OCI-LY7 (cell line): ENCODE measurements around the gene SNX12. TPM values are rescaled to one million over a fixed set of nuclear protein-coding genes. Genes with fewer than 3 reads are reported as not detected.
A peak's percentile ranks its signal among the peaks of the same experiment; 100 is the strongest.

Experiments used
- BruUV-seq: library from RNA; stranded (reverse); fragments of 400-500 nt; replicated peaks from 2 replicates; lab custom pipeline; 2021; lab: Mats Ljungman, UMichigan
- CTCF ChIA-PET: fragments of 300-600 bp; sonication (Branson Sonifier 250); formaldehyde crosslinking; loops from one replicate; lab custom pipeline; 2022; ENCODE audit warnings: antibody characterized with exemption; ENCODE audit not compliant: unreplicated experiment; lab: Charles Lee
- POLR2A ChIA-PET: fragments of 300-600 bp; sonication (Branson Sonifier 250); formaldehyde crosslinking; loops from one replicate; lab custom pipeline; 2022; ENCODE audit warnings: antibody characterized with exemption; lab: Charles Lee
- DNase-seq: peaks from one replicate; pipeline ENCODE4 v3.0.0-alpha.2; 2015; ENCODE audit warnings: low spot score
- H2AFZ ChIP-seq: fragments of 200-600 bp; sonication (generic), shearing (Covaris generic); 2 replicates; pipeline ENCODE4 v1.6.1; 2014; ENCODE audit warnings: mild to moderate bottlenecking, antibody characterized with exemption, low read length, moderate library complexity
- H3K27ac ChIP-seq: fragments of 200-600 bp; sonication (generic); 2 replicates; pipeline ENCODE4 v1.5.1; 2014; ENCODE audit warnings: mixed run types, low read depth, mild to moderate bottlenecking, moderate library complexity, low read length, inconsistent platforms; ENCODE audit not compliant: poor library complexity, severe bottlenecking
- H3K36me3 ChIP-seq: fragments of 200-600 bp; sonication (generic); 2 replicates; pipeline ENCODE4 v1.6.1; 2014; ENCODE audit warnings: mild to moderate bottlenecking, antibody characterized with exemption, low read length, moderate library complexity, mixed read lengths; ENCODE audit not compliant: insufficient read depth
- H3K4me1 ChIP-seq: fragments of 200-600 bp; sonication (generic); 2 replicates; pipeline ENCODE4 v1.5.1; 2014; ENCODE audit warnings: mild to moderate bottlenecking, low read length; ENCODE audit not compliant: insufficient read depth, poor library complexity, severe bottlenecking
- H3K4me2 ChIP-seq: fragments of 200-600 bp; sonication (generic); 2 replicates; pipeline ENCODE4 v1.6.1; 2014; ENCODE audit warnings: mild to moderate bottlenecking, low read length
- H3K4me3 ChIP-seq: fragments of 200-600 bp; sonication (generic); 2 replicates; pipeline ENCODE4 v1.5.1; 2014; ENCODE audit warnings: mild to moderate bottlenecking, low read depth, low read length; ENCODE audit not compliant: poor library complexity, severe bottlenecking
- H3K79me2 ChIP-seq: fragments of 200-600 bp; sonication (generic); 2 replicates; pipeline ENCODE4 v1.6.1; 2016; ENCODE audit warnings: low read depth, mild to moderate bottlenecking, low read length, moderate library complexity, mixed read lengths; ENCODE audit not compliant: insufficient read depth
- H3K9me2 ChIP-seq: fragments of 200-600 bp; sonication (generic); 2 replicates; pipeline ENCODE4 v1.6.1; 2016; ENCODE audit warnings: mild to moderate bottlenecking, low read length, mixed read lengths; ENCODE audit not compliant: insufficient read depth
- H3K9me3 ChIP-seq: fragments of 200-600 bp; sonication (generic); 2 replicates; pipeline ENCODE4 v1.6.1; 2014; ENCODE audit warnings: mild to moderate bottlenecking, mixed run types, low read length, mixed read lengths
- H4K20me1 ChIP-seq: fragments of 200-600 bp; sonication (generic); 2 replicates; pipeline ENCODE4 v1.6.1; 2014; ENCODE audit warnings: mild to moderate bottlenecking, antibody characterized with exemption, low read length, moderate library complexity, mixed read lengths; ENCODE audit not compliant: insufficient read depth
- CTCF ChIP-seq: fragments of 200-600 bp; sonication (generic); conservative IDR thresholded peaks from 2 replicates; pipeline ENCODE4 v1.5.1; 2014; ENCODE audit warnings: mild to moderate bottlenecking, antibody characterized with exemption, low read length, moderate library complexity, mixed read lengths
- EZH2phosphoT487 ChIP-seq: fragments of 200-600 bp; sonication (generic); IDR thresholded peaks from 2 replicates; pipeline ENCODE4 v1.6.1; 2018; ENCODE audit warnings: low read depth, borderline replicate concordance, mild to moderate bottlenecking, mixed run types, antibody characterized with exemption, low read length, moderate library complexity, mixed read lengths
- intact Hi-C: fragments of 100-400 bp; cut with micrococcal nuclease; formaldehyde crosslinking; loops from one replicate; pipeline ENCODE4 v1.10.0; 2022; ENCODE audit not compliant: unreplicated experiment
- total RNA-seq, 2 experiments: library from RNA; depleted of rRNA in 1 of 2; stranded (reverse); fragments of >200 nt in 1 of 2; shearing (Covaris generic) in 1 of 2; gene quantifications; 2 replicates each; pipeline ENCODE4 v1.2.3, GENCODE V29; 2014 to 2022

The SNX12 gene
- total RNA-seq, 2 experiments from 2014 or later, result 24.8 to 28.7 TPM

- Histone ChIP-seq H2AFZ (peak overlapping the region; percentile 98), H3K36me3 (no peaks in the 10 kb centered on the region), H3K27ac (no peak overlapping the region), H3K4me2 (peak overlapping the region; percentile 93), H3K9me2 (no peaks in the 10 kb centered on the region), H3K4me3 (peak overlapping the region; percentile 73), H3K4me1 (peaks cover 18% of the 10 kb centered on the region), H3K79me2 (no peaks in the 10 kb centered on the region), H3K9me3 (no peaks in the 10 kb centered on the region), H4K20me1 (no peaks in the 10 kb centered on the region)
- intact Hi-C loops, result no loop called here
- DNase-seq, result no peak
- CTCF ChIA-PET, result interaction anchor here (0.6 kb wide), 1 partner anchor 83 kb away, joined by 5 read pairs; no protein-coding TSS in a partner anchor
- BruUV-seq, result no TSS peak
- TF ChIP-seq EZH2phosphoT487 (no peak), CTCF (no peak)
- POLR2A ChIA-PET, result interaction anchor here (0.5 to 1.0 kb wide), 2 partner anchors 12 to 22 kb away, joined by 3 read pairs; partner anchors contain the start of gene MED12
Observed at GRCh38 chrX:71095981-71096759, 28.0 kb upstream of the SNX12 start.

DNA sequence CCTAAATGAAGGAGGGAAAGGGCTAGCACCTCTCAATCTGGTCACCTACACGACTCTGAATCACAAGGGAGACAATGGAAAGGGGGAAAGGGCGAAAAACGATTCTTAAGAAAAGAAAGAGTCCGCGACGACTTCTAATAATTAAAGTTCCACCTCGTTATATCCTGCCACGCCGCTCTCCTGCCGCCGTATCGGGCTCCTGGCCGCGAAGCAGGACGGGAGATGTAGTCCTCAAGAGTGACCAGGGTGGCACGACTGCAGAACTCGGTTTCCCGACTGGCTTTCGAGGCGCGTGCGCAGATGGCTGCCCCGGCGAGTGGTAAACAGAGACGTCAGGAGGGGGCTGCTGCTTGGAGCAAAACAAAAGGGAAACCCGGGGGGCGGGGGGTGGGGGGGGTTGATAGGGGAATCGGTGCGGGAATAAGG is 27.4 kb upstream of the SNX12 start, which contains the start of gene FOXO4:
TSS of gene FOXO4 (plus strand) at position 297 of the 426 bp plus-strand sequence. CDS start 678 bp downstream, outside the sequence.
- Histone ChIP-seq H3K4me1 (peaks cover 18% of the 10 kb centered on the region), H3K9me2 (no peaks in the 10 kb centered on the region), H3K4me2 (peak within 1 kb of the TSS; percentile 93), H3K27ac (no peak within 1 kb of the TSS), H4K20me1 (no peaks in the 10 kb centered on the region), H3K36me3 (no peaks in the 10 kb centered on the region), H3K79me2 (no peaks in the 10 kb centered on the region), H2AFZ (peak within 1 kb of the TSS; percentile 98), H3K4me3 (peak within 1 kb of the TSS; percentile 73), H3K9me3 (no peaks in the 10 kb centered on the region)
- peak; percentile 88 for DNase-seq
- intact Hi-C loops, result no loop called here
- ChIA-PET POLR2A (interaction anchor here (0.5 to 1.0 kb wide), 2 partner anchors 11 to 23 kb away, joined by 3 read pairs; partner anchors contain the start of gene MED12), CTCF (interaction anchor here (0.6 kb wide), 1 partner anchor 84 kb away, joined by 5 read pairs; no protein-coding TSS in a partner anchor)
- TF ChIP-seq CTCF (no peak), EZH2phosphoT487 (no peak)
- BruUV-seq, result no TSS peak
